ENCODE measurements around the gene ANO4.
"Not testable (repeated sequence)": the region's sequence is repeated elsewhere in the genome, so short reads cannot be mapped to it uniquely, and the experiment has no call there.

The ANO4 gene

GRCh38 chr12:100955139-100955538 lies 160.6 kb downstream of the ANO4 start:
- no peak for DNase-seq

- DNase-seq = no peak
These were observed 161.8 kb downstream of the ANO4 start for GRCh38 chr12:100956311-100956852.

DNA sequence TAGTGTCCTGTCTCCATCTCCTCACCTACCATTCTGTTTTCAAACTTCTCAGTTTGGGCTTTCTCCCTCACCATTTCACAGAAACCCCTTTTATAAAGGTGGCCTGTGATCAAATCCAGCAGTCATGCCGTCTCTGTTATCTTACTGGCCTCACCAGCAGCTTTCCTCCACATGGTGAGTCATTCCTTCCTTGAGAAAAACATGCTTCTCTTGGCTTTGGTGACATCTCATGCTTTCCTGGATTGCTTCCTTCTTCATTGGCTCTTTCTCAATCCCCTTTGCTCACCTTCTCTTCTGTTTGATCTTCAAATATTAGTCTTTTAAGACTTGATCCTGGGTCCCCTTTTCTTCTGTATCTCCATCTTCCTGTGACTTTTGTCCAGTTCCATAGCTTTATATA lies 164.9 kb downstream of the ANO4 start:
- no peak for DNase-seq

- DNase-seq = no peak
These were observed 167.6 kb downstream of the ANO4 start for GRCh38 chr12:100962086-100962712.

- DNase-seq = no peak
These were observed 168.8 kb downstream of the ANO4 start for GRCh38 chr12:100963381-100963780.

DNA sequence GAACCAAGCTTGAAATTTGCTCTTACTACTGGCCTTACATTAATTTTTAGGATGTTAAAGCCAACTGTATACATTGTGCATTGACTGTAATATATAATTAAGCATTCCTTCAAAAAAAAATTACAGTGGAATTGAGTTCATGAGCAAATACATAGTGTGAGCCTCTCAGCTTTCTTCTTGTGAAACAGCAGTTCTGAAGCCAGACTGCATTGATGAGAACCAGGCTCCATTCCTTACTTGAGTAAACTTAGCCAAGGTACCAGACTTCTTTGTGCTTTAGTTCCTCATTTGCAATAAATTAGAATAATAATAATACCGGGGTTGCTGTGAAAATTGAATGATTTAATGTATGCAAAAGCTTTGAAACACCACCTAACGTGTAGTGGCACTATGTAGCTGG lies 169.5 kb downstream of the ANO4 start:
- no peak for DNase-seq

DNA sequence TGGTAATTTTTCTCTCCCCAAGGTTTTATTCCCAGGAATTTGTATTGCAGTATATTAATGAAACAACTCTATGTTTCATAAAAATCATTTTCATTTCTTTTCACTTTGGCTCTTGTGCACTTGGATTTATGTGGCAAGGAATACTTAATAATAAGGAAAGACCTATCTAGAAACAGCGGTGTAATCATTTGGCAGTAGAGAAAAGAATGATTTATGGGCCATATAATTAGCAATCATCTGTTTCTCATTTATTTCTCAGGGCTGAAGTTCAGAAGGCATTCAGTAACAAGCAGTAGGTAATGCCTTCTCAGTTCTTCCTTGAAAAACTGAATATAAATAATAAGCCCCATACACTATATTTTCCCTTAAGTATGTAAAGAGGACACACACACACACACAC lies 172.6 kb downstream of the ANO4 start:
- DNase-seq = no peak

GRCh38 chr12:100970894-100971293 lies 176.3 kb downstream of the ANO4 start:
- DNase-seq = no peak

DNA sequence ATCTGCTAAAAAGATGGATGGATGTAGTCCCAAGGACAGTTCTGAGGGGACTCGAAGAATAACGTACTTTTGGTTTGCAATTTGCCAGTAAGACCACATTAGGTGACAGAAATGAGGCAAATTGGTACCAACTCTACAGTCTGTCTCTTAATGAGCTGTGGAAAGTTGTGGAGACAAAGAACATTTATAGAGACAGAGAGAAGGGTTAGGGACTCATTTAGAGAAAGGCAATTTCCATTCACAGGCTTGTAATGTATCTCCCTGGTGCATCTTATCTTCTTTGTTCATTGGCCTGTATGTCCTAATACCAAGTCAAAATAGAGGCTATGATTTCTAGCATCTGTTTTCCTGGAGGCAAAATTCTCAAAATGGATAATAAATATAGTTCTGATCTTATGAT lies 177.5 kb downstream of the ANO4 start:
- no peak for DNase-seq

GRCh38 chr12:100974341-100974740 lies 179.8 kb downstream of the ANO4 start:
- DNase-seq = no peak

- DNase-seq = no peak
These were observed 180.2 kb downstream of the ANO4 start for GRCh38 chr12:100974747-100975146.

GRCh38 chr12:100976735-100977134 lies 182.2 kb downstream of the ANO4 start:
- no peak for DNase-seq

DNA sequence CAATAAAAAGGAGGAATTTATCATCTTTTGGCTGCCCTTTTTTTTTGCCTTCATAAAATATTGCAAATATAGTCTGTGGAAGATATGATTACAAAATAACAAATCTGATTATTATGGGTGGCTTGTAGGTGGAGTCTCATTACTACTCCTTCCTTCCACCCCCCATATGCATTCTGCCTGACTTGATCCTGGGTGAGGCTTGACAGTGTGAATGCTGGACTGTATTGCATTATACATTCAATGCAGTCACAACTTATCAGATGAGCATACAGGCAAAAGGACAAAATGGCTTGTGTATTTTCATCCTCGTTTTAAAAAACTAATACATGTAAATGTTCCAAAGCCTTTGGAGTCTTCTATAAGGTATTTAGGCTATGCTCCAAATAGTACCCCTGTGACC lies 186.3 kb downstream of the ANO4 start:
- no peak for DNase-seq

DNA sequence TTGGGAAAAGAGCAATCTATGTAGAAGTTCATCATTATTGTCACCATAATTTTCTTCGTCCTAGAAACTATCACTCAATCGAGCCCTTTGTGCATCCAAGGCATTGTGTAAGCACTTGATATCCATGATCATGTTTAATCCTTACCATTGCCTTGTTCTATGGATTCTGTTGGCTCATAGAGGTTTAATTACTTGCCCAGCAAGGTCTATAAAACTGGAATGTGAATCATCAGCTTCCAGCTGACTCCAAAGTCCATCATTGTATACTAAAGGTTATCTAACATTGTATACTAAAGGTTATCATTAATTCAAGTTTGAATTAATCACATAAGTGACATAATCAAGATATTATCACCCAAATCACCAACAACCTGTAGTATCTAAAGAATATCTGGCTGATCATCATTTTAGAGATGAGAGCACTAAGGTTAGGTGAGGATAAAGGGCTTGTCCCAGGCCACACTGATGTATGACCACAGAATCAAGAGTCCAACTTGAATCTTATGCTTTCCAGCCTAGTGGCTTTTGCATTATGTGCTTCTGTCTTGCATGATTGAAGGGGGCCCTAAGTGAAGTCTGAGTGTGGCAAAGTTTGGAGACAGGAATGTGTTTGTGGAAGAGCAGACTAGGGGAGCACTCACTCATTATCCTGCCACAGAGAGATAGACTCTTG lies 188.1 kb downstream of the ANO4 start:
- no peak for DNase-seq

DNA sequence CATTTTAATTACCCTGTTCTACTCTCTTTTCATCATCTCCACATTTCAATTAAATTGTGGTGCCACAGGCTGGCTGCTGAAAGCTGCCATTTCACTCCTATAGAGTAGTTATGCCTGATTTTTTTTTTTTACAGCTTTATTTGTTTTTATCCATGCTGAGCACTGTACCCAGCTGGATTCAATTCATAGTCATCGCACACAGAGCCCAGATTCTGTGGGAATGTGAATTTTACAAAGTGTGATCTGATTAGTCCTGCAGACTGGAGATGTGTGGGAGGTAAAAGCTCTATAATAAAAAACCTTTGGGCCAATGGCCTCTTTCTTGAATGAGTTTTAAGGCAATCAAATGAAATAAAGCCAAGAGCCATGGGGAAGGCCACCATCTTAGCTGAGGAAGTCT lies 190.2 kb downstream of the ANO4 start:
- DNase-seq = no peak

DNA sequence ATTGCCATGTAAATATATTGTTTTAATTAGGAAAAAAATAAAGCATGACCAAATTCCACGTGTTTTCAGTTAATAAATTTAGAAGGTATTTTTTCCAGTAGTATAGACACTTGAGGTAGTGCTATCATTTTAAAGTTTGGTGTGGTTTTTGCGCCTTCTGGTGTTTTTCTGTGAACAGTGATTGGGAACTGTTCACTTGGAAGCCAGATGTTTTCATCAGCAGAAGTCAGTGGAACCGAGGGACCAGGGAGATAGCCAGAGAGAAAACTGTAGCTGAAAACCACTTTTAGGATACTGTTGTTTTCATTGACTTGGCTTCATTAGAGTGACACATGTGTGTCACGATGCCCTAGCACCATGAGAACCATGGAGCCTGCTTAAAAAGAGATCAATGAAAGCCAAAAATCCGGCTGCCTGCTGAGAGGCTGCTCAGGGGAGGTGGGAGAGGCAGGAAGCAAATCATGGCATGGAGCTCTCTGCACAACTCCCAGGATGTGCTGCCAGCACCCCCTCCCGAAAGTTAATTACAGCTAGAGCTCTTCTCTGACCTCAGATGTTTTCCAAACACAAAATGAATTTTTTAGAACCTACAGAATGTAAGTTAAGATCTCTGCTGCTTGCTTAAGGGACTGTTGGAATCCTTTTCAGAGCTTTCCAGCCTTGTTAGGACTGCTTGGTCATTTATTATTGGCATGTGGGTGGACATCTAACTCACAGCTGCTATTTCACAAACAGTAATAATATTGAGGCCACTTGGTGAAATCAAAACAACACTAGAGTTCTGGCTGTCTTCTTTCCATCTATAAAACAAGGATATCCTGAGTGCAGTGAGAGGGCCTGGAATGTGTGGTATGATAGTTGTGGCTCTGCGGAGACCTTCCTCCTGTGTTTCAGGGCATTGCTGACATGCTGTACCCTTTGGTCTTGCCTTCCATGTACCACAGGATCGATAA lies 192.3 kb downstream of the ANO4 start:
- no peak for DNase-seq

DNA sequence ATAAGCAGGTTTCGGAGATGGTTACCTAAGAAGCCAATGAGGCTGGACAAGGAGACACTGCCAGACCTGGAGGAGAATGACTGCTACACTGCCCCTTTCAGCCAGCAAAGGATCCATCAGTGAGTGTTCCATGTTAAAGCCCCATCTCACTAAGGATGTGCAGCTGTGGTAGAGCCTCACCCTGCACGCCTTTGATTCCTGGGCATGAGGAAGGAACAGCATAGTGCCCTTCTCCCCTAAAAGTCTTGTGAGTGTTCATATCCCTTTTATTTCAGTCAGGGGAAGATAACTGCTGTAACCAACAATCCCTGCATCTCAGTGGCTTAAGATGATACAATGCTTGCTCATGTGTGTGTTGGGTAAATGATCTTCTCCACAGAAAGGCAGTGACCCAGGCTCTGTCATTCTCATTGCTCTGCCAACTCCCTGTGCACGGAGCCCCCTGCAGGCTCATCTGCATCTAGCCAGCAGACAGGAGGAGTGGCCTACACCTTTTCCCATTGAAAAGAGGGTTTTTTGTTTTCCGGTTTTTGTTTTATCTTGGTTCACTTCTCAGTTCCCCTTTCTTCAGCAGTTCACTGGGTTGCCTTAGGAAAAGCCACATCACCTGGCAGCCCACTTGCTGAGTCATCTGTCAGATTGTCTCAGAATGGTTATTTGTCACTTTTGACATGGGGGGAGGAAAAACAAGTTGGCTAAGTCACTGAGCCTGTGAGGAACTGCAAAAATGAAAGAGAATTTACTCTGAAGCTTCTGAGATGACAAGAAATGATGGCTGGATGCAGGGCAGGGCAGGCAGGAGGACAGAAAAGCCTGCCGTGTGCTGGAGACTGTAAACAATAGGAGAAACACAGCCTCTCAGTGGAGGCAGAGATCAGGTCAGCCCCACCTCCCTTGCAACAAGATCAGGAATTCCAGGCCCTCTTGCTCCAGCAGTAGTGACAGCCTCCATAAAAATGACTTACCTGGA lies 193.3 kb downstream of the ANO4 start:
- no peak for DNase-seq

- DNase-seq = not testable (repeated sequence)
These were observed 194.9 kb downstream of the ANO4 start for GRCh38 chr12:100989509-100989908.

- no peak for DNase-seq
These were observed 196.5 kb downstream of the ANO4 start for GRCh38 chr12:100991102-100991501.

GRCh38 chr12:100992194-100992593 lies 197.6 kb downstream of the ANO4 start:
- no peak for DNase-seq

DNA sequence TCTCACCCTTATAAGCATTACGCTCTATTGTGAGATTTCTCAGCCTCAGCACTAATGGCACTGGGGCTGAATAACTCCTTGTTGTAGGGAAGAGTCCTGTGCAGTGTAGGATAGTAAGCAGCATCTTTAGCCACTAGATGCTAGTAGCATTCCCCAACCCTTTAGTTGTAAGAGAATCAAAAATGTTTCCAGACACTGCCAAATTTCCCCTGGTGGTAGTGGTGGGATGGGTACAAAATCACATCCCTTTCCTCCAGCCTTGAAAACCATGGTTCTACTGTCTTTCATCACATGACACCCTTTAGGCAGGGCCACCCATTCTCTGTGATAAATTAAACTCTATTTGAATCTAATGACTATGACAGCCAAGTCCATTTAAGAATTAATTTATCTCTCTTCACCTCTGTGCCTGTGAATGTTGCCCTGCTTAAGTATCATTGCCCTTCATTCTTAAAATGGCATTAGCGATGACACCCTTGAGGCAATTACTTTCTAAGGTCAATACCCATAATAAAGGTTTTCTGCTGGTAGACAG lies 199.4 kb downstream of the ANO4 start:
- no peak for DNase-seq

DNA sequence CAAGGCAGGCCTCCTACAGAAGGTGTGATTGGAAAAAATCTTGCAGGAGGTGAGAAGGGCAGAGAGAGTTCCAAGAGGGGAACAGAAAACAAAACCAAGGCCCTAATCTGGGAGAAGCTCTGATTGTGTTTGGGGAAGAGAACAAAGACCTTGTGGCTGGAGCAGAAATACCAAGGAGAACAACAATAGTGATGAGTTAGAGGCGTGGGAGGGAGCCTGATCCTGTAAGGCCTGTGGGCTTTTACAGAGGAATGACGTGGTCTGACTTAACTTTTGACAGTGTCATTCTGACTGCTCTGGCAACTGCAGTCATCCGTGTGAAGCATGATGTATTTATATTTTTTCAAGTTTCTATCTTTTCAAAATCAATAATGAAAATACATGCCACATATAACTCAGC lies 200.6 kb downstream of the ANO4 start:
- DNase-seq = no peak

Measured in NK-92 treated with Interleukin-12 subunit alpha and Interleukin-12 subunit beta, amount 100 ng/mL, for 24 hours (cell line).